ENCODE measurements around the gene TNFAIP3. TPM values are rescaled to one million over a fixed set of nuclear protein-coding genes. Genes with fewer than 3 reads are reported as not detected.

Gene TNFAIP3
- total RNA-seq, 2 experiments from 2014 or later: 3,816 to 3,885 TPM

GRCh38 chr6:137869549-137870307 lies 2.7 kb downstream of the TNFAIP3 start:
- POLR2A ChIA-PET: interaction anchor here (1.1 to 8.4 kb wide), 10 partner anchors 12 to 171 kb away, joined by 3 to 141 read pairs (median 8); no protein-coding TSS in a partner anchor
- Histone ChIP-seq H3K4me1 (ENCODE audit: insufficient read depth, low read length) (peaks cover 43% of the 10 kb centered on the region), H3K9me3 (ENCODE audit: control insufficient read depth in 1 of 2, insufficient read depth in 1 of 2, low read length in 2 of 2) (no peaks in the 10 kb centered on the region), H3K27ac (ENCODE audit: low read depth in 1 of 2, low read length in 2 of 2) (peak overlapping the region; percentile 96 to 98), H3K36me3 (ENCODE audit: insufficient read depth, low read length) (peaks cover 36% of the 10 kb centered on the region), H3K27me3 (ENCODE audit: control insufficient read depth in 1 of 2, insufficient read depth in 2 of 2, low read length in 2 of 2) (no peaks in the 10 kb centered on the region), H3K4me3 (ENCODE audit: low read length) (peak overlapping the region; percentile 90)
- DNase-seq (peak in 2 of 14 experiments; percentile 31 to 46), ATAC-seq (ENCODE audit: poor library complexity) (no peak)
- Mint-ChIP-seq H3K9me3 (no peaks in the 10 kb centered on the region), H3K27me3 (peaks cover 4% of the 10 kb centered on the region), H3K4me1 (ENCODE audit: low read depth) (peaks cover 76% of the 10 kb centered on the region), H3K4me3 (peak overlapping the region; percentile 96), H3K27ac (peak overlapping the region; percentile 95), H3K36me3 (ENCODE audit: low read depth) (peaks cover 91% of the 10 kb centered on the region)
- TF ChIP-seq, protein P1, sequence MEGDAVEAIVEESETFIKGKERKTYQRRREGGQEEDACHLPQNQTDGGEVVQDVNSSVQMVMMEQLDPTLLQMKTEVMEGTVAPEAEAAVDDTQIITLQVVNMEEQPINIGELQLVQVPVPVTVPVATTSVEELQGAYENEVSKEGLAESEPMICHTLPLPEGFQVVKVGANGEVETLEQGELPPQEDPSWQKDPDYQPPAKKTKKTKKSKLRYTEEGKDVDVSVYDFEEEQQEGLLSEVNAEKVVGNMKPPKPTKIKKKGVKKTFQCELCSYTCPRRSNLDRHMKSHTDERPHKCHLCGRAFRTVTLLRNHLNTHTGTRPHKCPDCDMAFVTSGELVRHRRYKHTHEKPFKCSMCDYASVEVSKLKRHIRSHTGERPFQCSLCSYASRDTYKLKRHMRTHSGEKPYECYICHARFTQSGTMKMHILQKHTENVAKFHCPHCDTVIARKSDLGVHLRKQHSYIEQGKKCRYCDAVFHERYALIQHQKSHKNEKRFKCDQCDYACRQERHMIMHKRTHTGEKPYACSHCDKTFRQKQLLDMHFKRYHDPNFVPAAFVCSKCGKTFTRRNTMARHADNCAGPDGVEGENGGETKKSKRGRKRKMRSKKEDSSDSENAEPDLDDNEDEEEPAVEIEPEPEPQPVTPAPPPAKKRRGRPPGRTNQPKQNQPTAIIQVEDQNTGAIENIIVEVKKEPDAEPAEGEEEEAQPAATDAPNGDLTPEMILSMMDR (IDR thresholded peaks at IDR 0.05): no peak
- intact Hi-C loops (cut with DNase I, micrococcal nuclease): loop anchor here in 1 of 2 experiments (2.0 to 5.0 kb wide), 2 partner anchors 13 to 78 kb away; no protein-coding TSS in a partner anchor
- CTCF ChIA-PET: interaction anchor here (1.1 to 5.6 kb wide), 10 partner anchors 12 to 161 kb away, joined by 4 to 54 read pairs (median 7); no protein-coding TSS in a partner anchor

DNA sequence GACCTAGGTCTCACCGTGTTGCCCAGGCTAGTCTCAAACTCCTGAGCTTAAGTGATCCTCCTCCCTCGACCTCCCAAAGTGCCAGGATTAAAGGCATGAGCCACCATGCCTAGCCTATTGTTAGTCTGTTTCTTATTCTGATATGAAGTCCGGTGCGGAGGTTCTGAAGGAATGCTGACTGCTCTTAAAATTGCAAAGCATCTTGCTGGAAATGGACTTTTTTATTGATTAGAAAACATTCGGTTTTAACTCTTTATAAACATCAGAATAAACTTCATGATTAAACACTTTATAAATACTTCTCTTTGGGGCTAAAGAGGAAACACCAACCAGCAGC lies 3.2 kb downstream of the TNFAIP3 start:
- DNase-seq (peak in 2 of 14 experiments; percentile 36 to 46), ATAC-seq (ENCODE audit: poor library complexity) (no peak)
- H3K27ac ChIP-seq (ENCODE audit: low read depth in 1 of 2, low read length in 2 of 2): peak overlapping the region; percentile 96 to 98
- Mint-ChIP-seq H3K9me3 (no peaks in the 10 kb centered on the region), H3K36me3 (ENCODE audit: low read depth) (peaks cover 92% of the 10 kb centered on the region), H3K4me3 (peak overlapping the region; percentile 96), H3K4me1 (ENCODE audit: low read depth) (peaks cover 77% of the 10 kb centered on the region), H3K27me3 (peaks cover 4% of the 10 kb centered on the region), H3K27ac (peak overlapping the region; percentile 95)
- intact Hi-C loops (cut with DNase I, micrococcal nuclease): no loop called here
- H3K4me1 ChIP-seq (ENCODE audit: insufficient read depth, low read length): peaks cover 48% of the 10 kb centered on the region
- no peaks in the 10 kb centered on the region for H3K27me3 ChIP-seq (ENCODE audit: control insufficient read depth in 1 of 2, insufficient read depth in 2 of 2, low read length in 2 of 2)
- ChIA-PET CTCF (interaction anchor here (0.8 to 5.6 kb wide), 11 partner anchors 12 to 166 kb away, joined by 3 to 54 read pairs (median 5); no protein-coding TSS in a partner anchor), POLR2A (interaction anchor here (1.0 to 8.4 kb wide), 11 partner anchors 9 to 171 kb away, joined by 3 to 141 read pairs (median 8); no protein-coding TSS in a partner anchor)
- H3K9me3 ChIP-seq (ENCODE audit: control insufficient read depth in 1 of 2, insufficient read depth in 1 of 2, low read length in 2 of 2): no peaks in the 10 kb centered on the region
- peak overlapping the region; percentile 90 for H3K4me3 ChIP-seq (ENCODE audit: low read length)
- peaks cover 42% of the 10 kb centered on the region for H3K36me3 ChIP-seq (ENCODE audit: insufficient read depth, low read length)
- TF ChIP-seq, protein P1 (IDR thresholded peaks at IDR 0.05): no peak

DNA sequence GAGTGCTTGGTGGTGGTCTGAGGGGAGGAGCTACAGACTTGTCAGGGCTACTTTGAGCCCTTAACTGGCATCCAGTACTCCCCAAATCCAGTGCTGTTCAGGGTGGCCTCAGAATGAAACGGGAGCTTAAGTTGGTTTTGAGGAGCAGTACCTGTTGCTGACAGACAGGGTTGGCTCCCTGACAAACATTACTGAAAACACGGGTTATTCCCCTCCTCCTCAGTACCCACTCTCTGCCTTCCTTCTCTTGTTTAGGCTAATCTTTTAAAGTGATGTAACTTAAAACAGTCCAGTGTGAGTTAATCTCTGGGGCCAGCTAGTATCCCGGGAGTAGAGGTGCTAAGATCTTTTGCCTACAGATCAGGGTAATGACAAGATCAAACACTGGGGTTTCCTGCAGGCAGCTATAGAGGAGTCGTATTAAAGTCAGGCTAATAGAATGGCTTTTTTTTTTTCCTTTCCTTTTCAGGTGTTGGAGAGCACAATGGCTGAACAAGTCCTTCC lies 3.7 kb downstream of the TNFAIP3 start:
- Mint-ChIP-seq H3K27ac (peak overlapping the region; percentile 95), H3K4me3 (peak overlapping the region; percentile 96), H3K9me3 (no peaks in the 10 kb centered on the region), H3K36me3 (ENCODE audit: low read depth) (peaks cover 97% of the 10 kb centered on the region), H3K4me1 (ENCODE audit: low read depth) (peaks cover 78% of the 10 kb centered on the region), H3K27me3 (peaks cover 4% of the 10 kb centered on the region)
- POLR2A ChIA-PET: interaction anchor here (0.8 to 8.4 kb wide), 15 partner anchors 8 to 172 kb away, joined by 3 to 141 read pairs (median 7); no protein-coding TSS in a partner anchor
- Histone ChIP-seq H3K4me1 (ENCODE audit: insufficient read depth, low read length) (peaks cover 48% of the 10 kb centered on the region), H3K27me3 (ENCODE audit: control insufficient read depth in 1 of 2, insufficient read depth in 2 of 2, low read length in 2 of 2) (no peaks in the 10 kb centered on the region), H3K27ac (ENCODE audit: low read depth in 1 of 2, low read length in 2 of 2) (peak overlapping the region; percentile 96 to 98), H3K9me3 (ENCODE audit: control insufficient read depth in 1 of 2, insufficient read depth in 1 of 2, low read length in 2 of 2) (no peaks in the 10 kb centered on the region), H3K36me3 (ENCODE audit: insufficient read depth, low read length) (peaks cover 47% of the 10 kb centered on the region), H3K4me3 (ENCODE audit: low read length) (peak overlapping the region; percentile 90)
- TF ChIP-seq, protein P1 (IDR thresholded peaks at IDR 0.05): no peak
- CTCF ChIA-PET: interaction anchor here (0.8 to 5.6 kb wide), 13 partner anchors 11 to 166 kb away, joined by 3 to 54 read pairs (median 5); no protein-coding TSS in a partner anchor
- peak; percentile 13 for ATAC-seq (ENCODE audit: poor library complexity)
- intact Hi-C loops (cut with DNase I, micrococcal nuclease): loop anchor here in 1 of 2 experiments (1.0 kb wide), 1 partner anchor 9 kb away; no protein-coding TSS in a partner anchor
- DNase-seq: peak in 5 of 14 experiments; percentile 32 to 80 (median 64)

Data from CD4-positive, alpha-beta T cell (primary cell).